HG02588 (cell line): ENCODE results near the gene CCDC12.

ENCODE experiments used
- ATAC-seq: cut with Tn5 transposase; IDR thresholded peaks from one replicate; pipeline ENCODE4 v1.9.1; 2021; ENCODE audit warnings: mild to moderate bottlenecking, moderate library complexity; ENCODE audit not compliant: unreplicated experiment

CCDC12 gene

DNA sequence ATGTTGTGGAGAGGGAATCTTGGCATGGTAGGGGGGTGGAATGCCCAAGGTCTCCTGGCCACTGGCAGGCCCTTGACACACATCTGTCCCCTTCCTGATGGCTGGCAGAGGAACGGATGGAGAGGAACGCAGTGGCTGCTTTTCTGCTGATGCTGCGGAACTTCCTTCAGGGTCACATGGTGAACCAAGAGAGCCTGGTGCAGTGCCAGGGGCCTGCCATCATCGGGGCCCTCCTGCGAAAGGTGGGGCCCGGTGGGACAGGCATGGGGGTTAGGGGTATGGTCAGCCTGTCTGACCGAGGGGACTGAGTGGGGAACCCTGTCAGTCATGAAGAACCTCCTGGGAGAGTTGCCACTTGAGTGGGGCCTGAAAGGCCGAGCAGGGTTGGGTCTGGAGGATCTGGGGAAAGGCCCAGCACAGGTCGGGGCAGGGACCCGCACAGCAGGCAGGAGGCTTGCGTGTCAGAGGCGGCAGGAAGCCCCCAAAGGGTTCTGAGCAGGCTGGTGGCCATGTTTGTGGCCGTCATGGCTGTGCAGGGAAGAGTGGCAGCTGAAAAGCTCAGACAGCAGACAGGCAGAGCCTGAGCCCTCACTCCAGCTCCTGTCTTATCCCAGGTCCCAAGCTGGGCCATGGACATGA lies 21.0 kb upstream of the CCDC12 start:
- no peak for ATAC-seq

DNA sequence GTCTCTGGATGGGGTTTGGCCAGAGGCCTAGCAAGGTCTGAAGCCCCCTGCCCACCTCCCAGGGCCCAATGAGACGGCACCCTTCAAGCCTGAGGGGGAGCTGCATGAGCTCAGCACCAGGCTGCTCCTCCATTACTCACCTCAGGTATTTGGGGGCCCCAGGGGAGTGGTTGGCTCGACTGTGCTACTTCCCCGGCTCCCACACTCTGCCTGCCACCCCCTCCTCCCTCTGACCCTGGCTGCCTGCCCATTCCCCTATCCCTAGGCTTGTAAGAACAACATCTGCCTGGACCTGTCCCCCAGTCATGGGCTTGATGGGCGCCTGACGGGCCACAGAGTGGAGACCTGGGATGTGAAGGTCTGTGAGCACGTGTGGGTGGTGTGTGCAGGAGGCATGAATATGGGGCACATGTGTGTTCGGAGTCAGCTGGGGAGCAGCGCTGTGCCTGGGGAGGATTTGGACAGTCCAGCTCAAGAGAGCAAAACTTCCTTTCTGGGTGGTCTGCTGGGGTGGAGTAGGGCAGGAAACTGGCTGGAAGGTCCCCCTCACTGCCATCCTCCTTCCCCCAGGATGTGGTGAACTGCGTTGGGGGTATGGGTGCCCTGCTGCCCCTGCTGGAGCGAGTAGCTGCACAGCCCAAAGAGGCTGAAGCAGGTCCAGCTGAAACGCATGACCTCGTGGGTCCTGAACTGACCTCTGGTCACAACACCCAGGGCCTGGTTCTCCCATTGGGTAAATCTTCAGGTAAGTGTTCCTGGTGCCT lies 20.3 kb upstream of the CCDC12 start:
- no peak for ATAC-seq

DNA sequence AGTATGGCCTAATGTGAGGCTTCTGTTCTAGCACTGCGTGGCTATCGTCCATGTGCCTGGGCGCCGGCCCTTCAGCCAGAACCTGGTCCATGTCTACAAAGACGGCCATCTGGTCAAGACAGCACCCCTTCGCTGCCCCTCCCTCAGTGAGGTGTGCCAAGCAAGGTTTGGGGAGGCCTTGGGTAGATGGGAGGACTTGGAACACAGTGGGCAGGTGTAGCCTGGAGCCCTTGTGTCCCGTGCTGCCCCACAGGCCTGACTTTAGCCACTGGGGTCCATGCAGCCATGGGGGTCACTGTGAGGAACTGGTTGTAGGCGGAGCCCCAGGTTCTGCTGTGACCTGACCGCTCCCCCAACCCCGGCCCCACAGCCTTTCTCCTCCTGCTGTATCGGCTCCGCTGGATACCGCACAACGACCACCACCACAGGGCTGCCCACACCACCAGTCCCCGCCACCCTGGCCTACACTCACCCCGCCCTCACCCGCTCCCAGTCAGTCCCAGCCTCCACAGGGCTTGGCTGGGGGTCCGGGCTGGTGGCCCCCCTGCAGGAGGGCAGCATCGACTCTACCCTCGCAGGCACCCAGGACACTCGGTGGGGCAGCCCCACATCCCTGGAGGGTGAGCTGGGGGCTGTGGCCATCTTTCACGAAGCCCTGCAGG lies 19.5 kb upstream of the CCDC12 start:
- no peak for ATAC-seq

DNA sequence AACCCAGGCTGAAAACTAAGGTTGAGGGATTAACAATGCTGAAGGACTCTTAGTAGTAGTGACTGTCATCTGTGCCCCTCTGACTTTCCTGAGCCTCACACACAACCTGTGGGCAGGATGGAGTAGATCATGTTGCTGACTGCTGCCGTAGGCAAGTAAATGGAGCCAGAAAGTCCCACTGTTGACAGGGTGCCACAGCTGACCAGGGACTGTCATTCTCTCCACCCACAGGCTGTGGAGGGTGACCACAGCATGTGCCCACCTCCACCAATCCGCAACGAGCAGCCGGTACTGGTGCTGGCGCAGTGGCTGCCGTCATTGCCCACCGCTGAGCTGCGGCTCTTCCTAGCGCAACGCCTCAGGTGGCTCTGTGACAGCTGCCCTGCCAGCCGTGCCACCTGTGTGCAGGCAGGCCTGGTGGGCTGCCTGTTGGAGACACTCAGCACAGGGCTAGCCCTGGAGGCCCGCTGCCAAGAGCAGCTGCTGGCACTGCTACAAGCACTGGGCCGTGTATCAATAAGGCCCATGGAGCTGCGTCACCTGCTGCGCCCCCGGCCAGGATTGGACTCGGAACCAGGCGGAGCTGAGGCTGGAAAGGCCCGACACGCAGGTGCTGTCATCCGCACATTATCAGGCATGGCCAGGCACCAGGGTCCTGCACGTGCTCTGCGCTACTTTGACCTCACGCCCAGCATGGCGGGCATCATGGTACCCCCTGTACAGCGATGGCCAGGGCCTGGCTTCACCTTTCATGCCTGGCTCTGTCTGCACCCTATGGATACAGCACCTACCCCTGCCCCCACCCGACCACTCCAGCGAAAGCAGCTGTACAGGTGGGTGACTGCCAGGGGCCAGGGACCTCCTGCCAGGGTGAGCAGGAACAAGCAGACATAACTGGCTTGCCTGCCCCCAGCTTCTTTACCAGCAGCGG lies 18.5 kb upstream of the CCDC12 start:
- no peak for ATAC-seq

DNA sequence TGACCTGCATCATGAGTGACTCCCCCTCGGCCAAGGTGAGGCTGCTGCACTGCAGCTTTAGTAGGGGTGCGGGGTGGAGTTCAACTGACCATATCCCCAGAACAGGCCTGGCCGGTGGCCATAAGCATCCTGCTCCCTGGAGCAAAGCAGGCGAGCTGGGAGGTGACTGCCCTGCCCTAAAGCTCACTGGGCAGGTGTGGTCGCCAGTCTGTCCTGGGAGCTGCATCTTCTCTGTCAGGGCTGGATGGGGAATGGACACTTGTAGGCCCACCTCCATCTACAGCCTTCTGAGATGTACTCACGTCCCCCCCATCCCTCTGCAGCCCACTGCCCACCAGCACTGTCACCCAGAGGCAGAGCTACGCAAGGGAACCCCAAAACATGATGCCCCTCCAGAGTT lies 17.4 kb upstream of the CCDC12 start:
- no peak for ATAC-seq

DNA sequence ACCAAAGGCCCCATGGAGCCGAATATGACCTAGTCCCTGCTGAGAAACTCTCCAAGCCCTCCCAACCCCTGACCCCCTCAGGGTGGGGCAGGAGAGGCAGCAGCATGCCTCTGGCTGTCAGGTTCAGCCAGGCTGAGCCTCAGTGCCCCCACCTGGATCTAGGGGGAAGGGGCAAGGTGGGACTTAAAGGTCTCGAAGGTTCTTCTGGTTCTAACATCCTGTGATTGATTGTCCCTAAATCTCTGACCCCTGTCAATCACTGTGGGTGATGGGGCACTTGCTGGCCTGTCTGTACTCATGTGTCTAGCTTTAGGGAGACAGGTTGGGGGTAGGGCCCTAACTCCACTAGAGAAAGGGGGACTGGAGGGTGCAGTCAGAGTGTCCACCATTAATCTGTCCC lies 16.7 kb upstream of the CCDC12 start:
- no peak for ATAC-seq

DNA sequence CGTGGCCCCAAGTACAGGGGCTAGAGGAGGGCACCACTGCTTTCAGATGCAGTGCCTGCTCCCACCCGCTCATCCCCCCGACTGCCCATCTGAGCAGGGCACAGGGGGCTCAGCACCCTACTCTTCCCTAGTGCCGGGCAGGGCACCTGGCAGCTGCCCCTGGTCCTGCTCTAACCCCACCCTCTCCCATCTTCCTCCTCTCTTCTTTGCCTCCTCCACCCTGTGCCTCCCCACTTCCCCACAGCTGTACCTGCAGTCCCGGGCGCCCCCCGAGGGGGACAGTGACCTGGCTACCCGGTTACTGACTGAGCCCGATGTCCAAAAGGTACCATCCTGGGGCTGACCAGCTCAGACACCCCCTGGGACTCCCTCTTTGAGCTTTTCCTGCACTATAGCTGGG lies 15.7 kb upstream of the CCDC12 start:
- ATAC-seq, result no peak

DNA sequence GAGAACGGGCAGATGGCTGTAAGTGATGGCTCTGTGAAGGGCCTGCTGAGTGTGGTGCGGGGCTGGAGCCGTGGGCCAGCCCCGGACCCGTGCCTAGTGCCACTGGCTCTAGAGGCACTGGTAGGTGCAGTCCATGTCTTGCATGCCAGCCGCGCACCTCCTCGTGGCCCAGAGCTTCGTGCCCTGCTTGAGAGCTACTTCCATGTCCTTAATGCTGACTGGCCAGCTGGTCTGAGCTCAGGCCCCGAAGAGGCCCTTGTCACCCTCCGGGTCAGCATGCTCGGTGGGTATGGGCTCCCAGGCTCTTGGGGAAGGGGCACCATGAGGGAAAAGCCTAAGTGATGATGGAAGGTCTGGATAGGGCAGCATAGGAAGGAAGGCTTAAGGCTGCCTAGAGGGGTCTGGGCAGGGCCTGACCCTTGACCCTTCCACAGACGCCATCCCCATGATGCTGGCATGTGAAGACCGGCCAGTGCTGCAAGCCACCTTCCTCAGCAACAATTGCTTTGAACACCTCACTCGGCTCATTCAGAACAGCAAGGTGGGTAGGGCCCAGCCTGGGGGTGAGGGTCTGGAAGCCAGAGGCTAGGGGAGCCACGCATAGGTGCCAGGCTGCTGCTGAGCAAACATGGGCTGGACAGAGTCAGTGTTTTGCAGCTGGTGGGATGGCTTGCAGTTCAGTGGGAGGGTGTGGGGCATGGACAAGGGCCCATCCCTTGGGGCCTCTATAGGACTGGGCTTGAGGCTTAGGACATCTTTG lies 15.0 kb upstream of the CCDC12 start:
- no peak for ATAC-seq

DNA sequence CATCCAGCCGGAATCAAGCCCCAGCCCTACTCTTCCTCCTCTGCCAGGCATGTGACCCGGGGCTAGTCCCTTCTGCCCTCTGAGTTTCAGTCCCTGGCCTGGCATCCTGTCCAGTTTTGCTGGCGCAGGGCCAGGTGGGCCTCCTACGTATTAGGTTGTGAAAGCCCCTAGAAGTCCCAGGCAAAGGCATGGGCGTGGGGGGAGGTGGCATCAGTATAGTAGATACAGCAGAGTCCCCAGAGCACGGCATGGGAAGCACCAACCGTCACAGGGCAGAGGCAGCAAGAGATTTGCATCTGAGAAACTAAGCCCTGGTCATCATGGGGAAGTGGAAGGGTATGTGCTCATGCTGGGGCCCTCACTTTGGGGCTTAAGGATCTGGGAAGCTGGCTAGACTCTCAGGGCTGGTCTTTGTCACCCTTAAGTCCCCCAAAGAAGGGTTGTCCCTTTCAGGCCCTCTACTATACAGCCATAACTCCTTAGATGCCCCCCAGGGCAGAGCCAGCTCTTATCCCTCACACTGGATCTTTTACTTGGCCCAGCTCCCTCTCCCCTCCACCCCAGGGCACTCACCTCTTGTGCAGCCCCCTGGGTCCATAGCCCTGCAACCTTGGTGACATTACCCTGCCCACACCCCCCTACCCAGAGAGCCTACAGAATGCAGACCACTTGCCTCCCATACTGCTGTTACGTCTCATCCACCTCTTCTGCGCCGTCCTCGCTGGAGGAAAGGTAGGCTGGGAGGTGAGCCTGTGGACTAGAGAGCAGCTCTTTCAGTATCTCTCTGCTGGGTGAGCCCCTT lies 14.2 kb upstream of the CCDC12 start:
- peak; percentile 49 for ATAC-seq

DNA sequence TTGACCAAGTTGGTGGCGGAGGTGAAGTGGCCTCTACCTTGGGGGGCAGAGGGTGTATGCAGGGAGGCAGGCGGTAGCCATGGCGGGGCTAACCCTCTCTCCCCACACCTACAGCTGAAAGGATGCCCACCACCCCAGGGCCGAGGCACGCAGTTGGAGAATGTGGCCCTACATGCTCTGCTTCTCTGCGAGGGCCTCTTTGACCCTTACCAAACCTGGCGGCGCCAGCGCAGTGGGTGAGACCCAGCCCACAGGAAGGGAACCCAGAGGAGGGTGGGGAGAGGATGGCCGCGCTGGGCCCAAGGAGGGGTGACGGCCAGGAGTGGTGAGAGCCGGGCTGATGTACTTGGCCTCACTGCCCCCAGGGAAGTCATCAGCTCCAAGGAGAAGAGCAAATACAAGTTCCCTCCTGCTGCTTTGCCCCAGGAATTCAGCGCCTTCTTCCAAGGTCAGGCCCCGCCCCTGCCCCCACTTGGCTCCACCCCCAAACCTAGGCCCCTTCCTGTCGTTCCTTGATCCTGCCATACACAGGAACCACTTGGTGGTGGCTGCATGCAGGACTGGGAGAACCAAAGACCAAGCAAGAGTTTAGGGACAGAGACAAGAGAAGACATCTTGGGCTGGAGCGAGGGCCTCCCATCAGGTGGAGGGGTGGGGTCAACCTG lies 12.7 kb upstream of the CCDC12 start:
- no peak for ATAC-seq

DNA sequence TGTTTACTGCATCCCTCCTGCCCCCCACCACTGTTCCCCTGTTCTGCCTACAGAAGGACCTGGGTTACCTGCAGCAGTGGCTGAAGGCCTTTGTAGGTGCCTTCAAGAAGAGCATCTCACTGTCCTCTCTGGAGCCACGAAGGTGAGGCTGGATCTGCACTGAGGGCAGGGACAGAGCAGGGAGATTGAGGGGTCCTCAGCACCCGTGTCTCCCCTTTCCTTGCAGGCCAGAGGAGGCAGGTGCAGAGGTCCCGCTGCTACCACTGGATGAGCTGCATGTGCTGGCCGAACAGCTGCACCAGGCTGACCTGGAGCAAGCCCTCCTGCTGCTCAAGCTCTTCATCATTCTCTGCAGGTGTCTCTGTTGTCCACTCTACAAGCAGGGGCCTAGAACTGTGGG lies 12.1 kb upstream of the CCDC12 start:
- ATAC-seq, result no peak

DNA sequence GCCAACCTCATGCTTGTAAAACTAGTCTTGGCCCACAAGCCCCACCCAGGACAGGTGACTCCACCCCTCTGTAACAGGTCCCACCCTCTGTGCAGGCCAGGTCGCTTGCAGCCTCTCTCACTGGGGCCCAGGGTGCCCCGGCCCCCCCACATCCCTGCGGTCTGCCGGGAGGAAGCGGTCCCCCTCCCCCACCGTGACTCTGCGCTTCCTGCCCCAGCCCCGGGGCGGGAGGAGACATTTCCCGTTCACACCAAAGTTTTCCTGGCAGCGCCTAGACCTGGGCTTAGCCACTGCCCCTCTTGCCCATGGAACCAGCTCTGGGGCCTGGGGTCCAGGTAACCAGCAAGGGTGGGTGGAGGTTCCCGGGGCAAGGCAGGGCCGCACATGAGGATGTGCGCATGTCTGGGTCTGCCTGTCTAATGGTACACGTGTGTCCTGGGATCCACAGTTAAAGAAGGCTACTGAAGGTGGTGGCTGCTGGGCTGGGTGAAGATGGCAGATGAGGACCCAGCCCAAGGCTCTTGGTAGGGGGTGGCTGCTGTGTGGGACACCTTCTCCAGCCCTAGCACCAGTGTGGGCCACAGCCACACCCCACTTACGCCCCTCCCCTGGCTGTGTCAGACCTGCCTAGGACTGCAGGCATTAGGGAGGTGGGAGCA lies 11.3 kb upstream of the CCDC12 start:
- ATAC-seq, result peak; percentile 60

DNA sequence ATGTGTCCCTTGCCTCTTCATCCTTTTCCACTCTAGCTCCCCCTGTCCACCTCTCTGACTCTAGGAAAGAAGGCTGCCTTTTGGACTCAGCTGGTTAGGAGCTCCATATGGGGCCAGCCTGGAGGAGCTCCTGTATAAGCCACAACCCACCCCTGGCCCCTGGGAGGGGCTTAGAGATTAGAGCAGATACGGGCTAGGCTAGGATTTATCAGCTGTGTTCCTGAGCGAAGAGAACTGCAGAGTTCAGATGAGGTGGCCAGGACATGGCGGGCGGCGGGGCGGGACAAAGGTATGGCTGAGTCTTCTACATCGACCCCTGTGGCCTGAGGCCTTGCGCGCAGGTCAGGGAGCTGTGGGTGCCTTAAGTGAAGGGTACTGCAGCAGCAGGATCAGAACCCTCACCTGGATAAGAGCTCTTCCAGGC lies 10.8 kb upstream of the CCDC12 start:
- no peak for ATAC-seq

DNA sequence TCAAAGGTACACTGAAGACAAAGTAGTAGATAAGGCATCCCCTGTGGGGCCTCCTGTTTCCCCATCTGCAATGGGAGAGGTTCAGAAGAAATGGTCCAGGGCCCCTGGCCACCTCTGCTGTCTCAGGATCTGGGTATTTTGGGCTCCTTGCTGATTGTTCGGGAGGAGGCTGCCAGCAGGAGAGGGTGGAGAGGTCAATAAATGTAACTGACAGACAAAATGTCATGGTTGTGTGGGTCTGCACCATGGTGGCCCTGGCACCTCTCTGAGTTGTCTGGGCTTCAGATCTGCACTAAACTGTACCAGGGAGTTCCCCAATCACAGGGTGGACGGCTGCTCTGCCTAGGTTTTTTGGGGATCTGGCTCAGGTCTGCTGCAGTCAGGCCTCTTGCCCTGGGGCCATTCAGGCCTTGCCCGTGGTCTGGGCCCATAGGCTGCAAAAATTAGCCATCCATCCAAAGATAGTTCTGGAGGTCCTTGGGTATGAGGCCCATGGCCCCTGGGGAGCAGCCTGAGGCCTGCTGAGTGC lies 10.3 kb upstream of the CCDC12 start:
- ATAC-seq, result no peak

DNA sequence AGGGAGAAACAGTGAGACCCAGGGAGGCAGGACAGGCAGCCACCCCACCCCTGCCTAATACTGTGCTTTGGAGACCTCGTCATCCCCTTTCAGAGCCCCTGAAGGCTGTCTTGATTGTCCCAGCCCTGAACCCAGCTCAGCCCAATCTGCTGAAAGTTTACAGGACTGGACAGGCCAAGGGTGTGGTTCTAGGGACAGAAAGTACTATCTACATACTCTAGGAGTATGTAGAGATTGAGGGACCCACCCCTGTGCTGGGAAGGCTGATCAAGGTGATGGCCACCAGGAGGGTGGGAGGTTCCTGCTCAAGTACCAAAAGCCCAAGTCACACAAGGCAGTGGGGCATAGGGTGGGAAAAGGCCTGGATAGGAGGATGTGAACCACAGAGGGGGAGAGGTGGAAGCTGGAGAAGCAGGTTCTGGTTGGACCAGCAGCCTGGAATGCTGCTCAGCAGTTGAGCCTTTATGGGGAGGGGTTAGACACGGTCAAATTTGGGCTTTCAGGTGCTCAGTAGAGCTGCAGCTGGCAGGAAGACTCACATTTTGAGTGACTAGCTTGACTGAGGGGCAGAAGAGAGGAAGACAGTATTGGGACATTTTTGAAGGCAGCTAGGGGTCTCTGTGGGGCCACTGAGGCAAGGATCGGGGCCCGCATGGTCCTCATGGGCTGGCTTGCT lies 9.6 kb upstream of the CCDC12 start:
- ATAC-seq, result no peak

DNA sequence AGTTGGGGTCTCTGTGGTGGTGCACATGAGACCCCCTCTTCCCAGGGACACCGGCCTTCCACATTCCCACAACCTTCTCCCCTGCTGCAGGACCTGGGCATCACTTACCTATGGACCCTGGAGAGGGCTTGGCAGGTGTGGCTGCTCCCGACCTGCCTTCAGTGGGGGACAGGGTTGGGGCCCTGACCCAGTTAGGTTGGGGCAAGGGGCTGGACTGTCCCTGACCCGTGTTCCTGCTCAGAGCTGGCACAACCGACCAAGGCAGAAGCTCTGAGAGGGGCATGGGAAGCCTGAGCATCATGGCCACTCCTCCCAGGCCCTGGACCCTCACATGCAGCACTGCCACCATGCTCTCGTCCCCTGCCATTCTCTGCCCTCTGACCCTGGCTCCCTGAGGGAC lies 9.0 kb upstream of the CCDC12 start:
- ATAC-seq, result no peak

DNA sequence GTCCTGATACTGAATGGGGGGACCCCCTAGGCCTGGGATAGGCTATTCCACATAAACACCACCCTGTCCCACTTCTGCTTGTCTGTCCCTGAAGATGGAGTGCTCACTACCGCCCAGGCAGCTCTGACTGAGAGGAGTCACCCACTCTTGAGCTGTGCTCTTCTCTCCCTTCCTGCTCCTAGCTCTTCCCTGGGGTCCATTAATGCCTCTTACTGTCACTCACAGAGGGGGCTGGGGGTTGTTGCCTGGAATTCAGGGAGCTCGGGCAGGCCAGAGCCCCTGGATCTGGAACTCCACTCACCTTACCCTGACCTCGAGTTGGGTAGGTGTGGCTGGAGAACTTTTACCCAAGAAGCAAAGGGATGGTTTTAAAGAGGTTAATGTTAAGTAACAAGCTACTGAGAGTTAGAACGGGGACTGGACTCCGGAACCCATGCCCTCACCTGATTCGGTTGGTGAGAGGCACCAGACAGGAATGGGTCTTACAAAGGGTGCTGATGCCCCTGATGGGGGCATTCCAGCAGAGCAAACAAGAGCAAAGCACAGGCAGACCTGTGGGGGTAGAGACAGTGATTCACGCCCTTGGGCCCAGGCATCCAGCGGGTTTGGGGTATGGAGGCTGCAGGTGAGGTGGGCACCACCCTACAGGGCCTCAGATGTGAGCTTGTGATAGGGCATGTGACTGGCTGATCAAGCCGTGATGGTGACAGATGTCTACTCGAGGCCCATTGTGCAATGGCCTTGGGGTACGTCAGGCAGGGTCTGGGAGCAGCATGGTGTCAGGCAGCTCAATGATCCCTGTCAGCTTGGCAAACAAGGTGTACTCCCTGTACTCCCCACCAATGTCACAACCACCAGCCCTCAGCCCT lies 8.3 kb upstream of the CCDC12 start:
- ATAC-seq, result no peak
